Parathyroid adenoma (tissue), 2 donors: ENCODE results near the gene TMEM132E.

ENCODE experiments used
- H2AFZ ChIP-seq: fragments of 300-600 bp; sonication (generic); one replicate; pipeline ENCODE4 v1.7.0; 2017; ENCODE audit warnings: antibody characterized with exemption, mild to moderate bottlenecking
- H3K27ac ChIP-seq: fragments of 300-600 bp; sonication (generic); one replicate; pipeline ENCODE4 v1.7.0; 2017
- H3K27me3 ChIP-seq: fragments of 300-600 bp; sonication (generic); one replicate; pipeline ENCODE4 v1.7.0; 2017; ENCODE audit warnings: low read length; ENCODE audit not compliant: control insufficient read depth, insufficient read depth
- H3K36me3 ChIP-seq: fragments of 300-600 bp; sonication (generic); one replicate; pipeline ENCODE4 v1.7.0; 2017; ENCODE audit warnings: low read length; ENCODE audit not compliant: control insufficient read depth, insufficient read depth
- H3K4me1 ChIP-seq: fragments of 300-600 bp; sonication (generic); one replicate; pipeline ENCODE4 v1.7.0; 2017; ENCODE audit warnings: control low read depth
- H3K4me2 ChIP-seq: fragments of 300-600 bp; sonication (generic); one replicate; pipeline ENCODE4 v1.7.0; 2017; ENCODE audit warnings: low read length
- H3K4me3 ChIP-seq: fragments of 300-600 bp; sonication (generic); one replicate; pipeline ENCODE4 v1.7.0; 2017; ENCODE audit warnings: low read depth, low read length
- H3K79me2 ChIP-seq: fragments of 300-600 bp; sonication (generic); one replicate; pipeline ENCODE4 v1.7.0; 2017; ENCODE audit warnings: control low read depth
- H3K9ac ChIP-seq: fragments of 300-600 bp; sonication (generic); one replicate; pipeline ENCODE4 v1.7.0; 2017; ENCODE audit warnings: mild to moderate bottlenecking
- H3K9me3 ChIP-seq: fragments of 300-600 bp; sonication (generic); one replicate; pipeline ENCODE4 v1.7.0; 2017; ENCODE audit warnings: low read length; ENCODE audit not compliant: control insufficient read depth
- TF ChIP-seq, protein P1 (sequence below): fragments of 300-600 bp; sonication (generic); IDR thresholded peaks from one replicate; pipeline ENCODE4 v1.7.0; 2017; ENCODE audit warnings: antibody characterized with exemption, mild to moderate bottlenecking
- donor health status: primary hyperparathyroidism.

Gene TMEM132E

GRCh38 chr17:34645594-34645993 is 66.2 kb downstream of the TMEM132E start:
- H2AFZ ChIP-seq = no peak overlapping the region
- no peak overlapping the region for H3K4me3 ChIP-seq
- no peak overlapping the region for H3K9ac ChIP-seq
- no peak overlapping the region for H3K4me2 ChIP-seq
- H3K9me3 ChIP-seq = no peaks in the 10 kb centered on the region
- H3K4me1 ChIP-seq = no peaks in the 10 kb centered on the region
- no peaks in the 10 kb centered on the region for H3K27me3 ChIP-seq
- no peaks in the 10 kb centered on the region for H3K79me2 ChIP-seq
- H3K36me3 ChIP-seq = no peaks in the 10 kb centered on the region
- TF ChIP-seq, protein P1, sequence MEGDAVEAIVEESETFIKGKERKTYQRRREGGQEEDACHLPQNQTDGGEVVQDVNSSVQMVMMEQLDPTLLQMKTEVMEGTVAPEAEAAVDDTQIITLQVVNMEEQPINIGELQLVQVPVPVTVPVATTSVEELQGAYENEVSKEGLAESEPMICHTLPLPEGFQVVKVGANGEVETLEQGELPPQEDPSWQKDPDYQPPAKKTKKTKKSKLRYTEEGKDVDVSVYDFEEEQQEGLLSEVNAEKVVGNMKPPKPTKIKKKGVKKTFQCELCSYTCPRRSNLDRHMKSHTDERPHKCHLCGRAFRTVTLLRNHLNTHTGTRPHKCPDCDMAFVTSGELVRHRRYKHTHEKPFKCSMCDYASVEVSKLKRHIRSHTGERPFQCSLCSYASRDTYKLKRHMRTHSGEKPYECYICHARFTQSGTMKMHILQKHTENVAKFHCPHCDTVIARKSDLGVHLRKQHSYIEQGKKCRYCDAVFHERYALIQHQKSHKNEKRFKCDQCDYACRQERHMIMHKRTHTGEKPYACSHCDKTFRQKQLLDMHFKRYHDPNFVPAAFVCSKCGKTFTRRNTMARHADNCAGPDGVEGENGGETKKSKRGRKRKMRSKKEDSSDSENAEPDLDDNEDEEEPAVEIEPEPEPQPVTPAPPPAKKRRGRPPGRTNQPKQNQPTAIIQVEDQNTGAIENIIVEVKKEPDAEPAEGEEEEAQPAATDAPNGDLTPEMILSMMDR = no peak
- no peak overlapping the region for H3K27ac ChIP-seq

DNA sequence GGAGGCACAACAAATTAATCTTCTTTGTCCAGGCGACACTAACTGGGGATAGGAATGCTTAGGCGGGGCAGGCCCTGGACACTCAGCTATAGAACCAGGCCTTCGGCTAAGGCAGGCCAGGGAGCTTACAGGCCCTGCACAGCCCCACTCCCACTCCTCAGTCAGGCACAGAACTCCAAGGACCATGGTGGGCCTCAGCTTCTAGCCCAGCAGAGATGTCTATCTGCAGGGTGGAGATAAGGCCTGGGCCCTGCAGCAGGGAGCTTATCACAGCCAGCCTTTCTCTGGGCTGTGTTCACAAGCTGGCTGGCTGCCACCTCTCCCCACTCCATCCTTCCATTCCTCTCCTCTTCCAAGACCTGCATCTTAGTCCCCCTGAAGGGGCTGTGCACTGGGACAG is 68.1 kb downstream of the TMEM132E start:
- no peaks in the 10 kb centered on the region for H3K79me2 ChIP-seq
- H3K4me2 ChIP-seq = no peak overlapping the region
- no peak overlapping the region for H3K27ac ChIP-seq
- no peak overlapping the region for H2AFZ ChIP-seq
- no peaks in the 10 kb centered on the region for H3K4me1 ChIP-seq
- no peaks in the 10 kb centered on the region for H3K9me3 ChIP-seq
- H3K9ac ChIP-seq = no peak overlapping the region
- H3K27me3 ChIP-seq = no peaks in the 10 kb centered on the region
- TF ChIP-seq, protein P1 = no peak
- H3K36me3 ChIP-seq = no peaks in the 10 kb centered on the region
- H3K4me3 ChIP-seq = no peak overlapping the region

- H3K4me3 ChIP-seq = no peak overlapping the region
- no peaks in the 10 kb centered on the region for H3K36me3 ChIP-seq
- H3K4me1 ChIP-seq = no peaks in the 10 kb centered on the region
- H3K4me2 ChIP-seq = no peak overlapping the region
- TF ChIP-seq, protein P1 = no peak
- no peak overlapping the region for H2AFZ ChIP-seq
- H3K27me3 ChIP-seq = no peaks in the 10 kb centered on the region
- H3K27ac ChIP-seq = no peak overlapping the region
- no peaks in the 10 kb centered on the region for H3K9me3 ChIP-seq
- H3K9ac ChIP-seq = no peak overlapping the region
- H3K79me2 ChIP-seq = no peaks in the 10 kb centered on the region
Observed at GRCh38 chr17:34650051-34650750, 70.8 kb downstream of the TMEM132E start.

GRCh38 chr17:34651402-34651811 is 72.0 kb downstream of the TMEM132E start:
- no peak overlapping the region for H3K4me3 ChIP-seq
- H3K79me2 ChIP-seq = no peaks in the 10 kb centered on the region
- H3K4me1 ChIP-seq = no peaks in the 10 kb centered on the region
- H3K9ac ChIP-seq = no peak overlapping the region
- H3K36me3 ChIP-seq = no peaks in the 10 kb centered on the region
- H3K4me2 ChIP-seq = no peak overlapping the region
- H3K9me3 ChIP-seq = no peaks in the 10 kb centered on the region
- no peaks in the 10 kb centered on the region for H3K27me3 ChIP-seq
- no peak overlapping the region for H3K27ac ChIP-seq
- TF ChIP-seq, protein P1 = no peak
- H2AFZ ChIP-seq = no peak overlapping the region

DNA sequence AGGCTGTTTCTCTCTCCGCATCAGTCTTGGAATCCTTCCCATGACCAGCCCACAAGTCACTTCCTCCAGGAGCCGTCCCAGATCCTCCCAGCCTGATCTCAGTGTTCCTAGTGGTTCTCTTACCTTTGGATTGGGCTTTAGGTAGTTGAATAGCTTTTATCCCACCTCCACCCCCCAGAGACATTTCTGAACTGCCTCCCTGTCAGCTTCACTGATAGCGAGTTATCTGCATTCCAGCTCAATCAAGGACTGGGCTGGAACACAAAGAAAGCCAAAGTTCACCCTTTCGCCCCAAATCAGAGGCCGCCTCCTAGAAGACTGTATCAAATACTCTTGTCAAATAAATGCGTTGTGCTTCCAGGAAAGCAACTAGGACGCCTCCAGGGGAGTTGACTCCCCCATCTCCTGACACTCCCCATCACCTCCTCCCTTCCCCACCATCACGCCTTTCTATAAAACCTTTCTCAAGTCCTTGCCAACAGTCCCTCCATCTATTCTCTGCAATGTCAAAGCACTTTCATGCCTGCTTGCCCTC is 72.7 kb downstream of the TMEM132E start:
- H3K4me1 ChIP-seq = no peaks in the 10 kb centered on the region
- H3K4me2 ChIP-seq = no peak overlapping the region
- no peak overlapping the region for H3K27ac ChIP-seq
- no peak overlapping the region for H2AFZ ChIP-seq
- H3K9ac ChIP-seq = no peak overlapping the region
- H3K79me2 ChIP-seq = no peaks in the 10 kb centered on the region
- H3K9me3 ChIP-seq = no peaks in the 10 kb centered on the region
- TF ChIP-seq, protein P1 = no peak
- no peaks in the 10 kb centered on the region for H3K27me3 ChIP-seq
- no peaks in the 10 kb centered on the region for H3K36me3 ChIP-seq
- H3K4me3 ChIP-seq = no peak overlapping the region
